HEK293T (cell line): ENCODE results near the gene TSC2.

Experiments
- ARNT ChIP-seq: fragments of 450-650 bp; IDR thresholded peaks from 2 replicates; pipeline ENCODE4 v1.6.1; 2017; ENCODE audit warnings: mild to moderate bottlenecking
- BHLHE40 ChIP-seq: fragments of 450-650 bp; IDR thresholded peaks from 2 replicates; pipeline ENCODE4 v1.6.1; 2016; ENCODE audit warnings: mild to moderate bottlenecking, moderate library complexity, borderline replicate concordance
- ELF4 ChIP-seq: fragments of 450-650 bp; IDR thresholded peaks from 2 replicates; pipeline ENCODE4 v1.6.1; 2017; ENCODE audit warnings: antibody characterized with exemption
- FOXK2 ChIP-seq: fragments of 450-650 bp; IDR thresholded peaks from 2 replicates; pipeline ENCODE4 v1.6.1; 2016; ENCODE audit warnings: mild to moderate bottlenecking
- FOXM1 ChIP-seq: fragments of 450-650 bp; IDR thresholded peaks from 2 replicates; pipeline ENCODE4 v1.6.1; 2017; ENCODE audit warnings: mild to moderate bottlenecking, borderline replicate concordance
- HDGF ChIP-seq: fragments of 450-650 bp; IDR thresholded peaks from 2 replicates; pipeline ENCODE4 v1.6.1; 2017; ENCODE audit warnings: antibody characterized with exemption, borderline replicate concordance
- LEF1 ChIP-seq: fragments of 450-650 bp; IDR thresholded peaks from 2 replicates; pipeline ENCODE4 v1.6.1; 2017; ENCODE audit warnings: mild to moderate bottlenecking, borderline replicate concordance
- SP1 ChIP-seq: fragments of 450-650 bp; IDR thresholded peaks from 2 replicates; pipeline ENCODE4 v1.6.1; 2017
- SUZ12 ChIP-seq: fragments of 450-650 bp; IDR thresholded peaks from 2 replicates; pipeline ENCODE4 v1.6.1; 2016; ENCODE audit warnings: mild to moderate bottlenecking
- TARDBP ChIP-seq: fragments of 450-650 bp; IDR thresholded peaks from 2 replicates; pipeline ENCODE4 v1.6.1; 2016
- TF ChIP-seq, protein P1 (sequence below): fragments of 450-650 bp; IDR thresholded peaks from 2 replicates; pipeline ENCODE4 v1.6.1; 2016

DNA sequence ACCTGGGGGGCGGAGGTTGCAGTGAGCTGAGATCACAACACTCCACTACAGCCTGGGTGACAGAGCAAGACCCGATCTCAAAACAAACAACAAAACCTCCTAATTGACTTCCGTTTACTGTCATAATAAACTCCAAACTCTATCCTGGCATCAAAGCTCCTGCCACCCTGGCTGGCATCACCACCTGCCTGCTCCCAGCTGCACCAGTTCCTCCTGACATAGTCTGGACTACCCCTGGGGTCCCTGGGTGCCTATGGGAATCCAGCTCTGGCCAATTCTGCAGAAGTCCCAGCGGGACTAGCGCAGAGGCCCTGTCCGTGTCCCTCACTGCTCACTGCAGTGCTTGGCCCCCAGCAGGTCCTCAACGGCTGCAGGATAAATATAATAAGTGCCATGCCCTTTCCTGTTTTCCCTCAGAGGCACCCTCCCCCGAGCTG lies 874 bp upstream of the TSC2 start:
- no peak for TF ChIP-seq BHLHE40
- TF ChIP-seq TARDBP, result no peak
- TF ChIP-seq SUZ12, result no peak
- no peak for TF ChIP-seq SP1
- TF ChIP-seq, protein P1, sequence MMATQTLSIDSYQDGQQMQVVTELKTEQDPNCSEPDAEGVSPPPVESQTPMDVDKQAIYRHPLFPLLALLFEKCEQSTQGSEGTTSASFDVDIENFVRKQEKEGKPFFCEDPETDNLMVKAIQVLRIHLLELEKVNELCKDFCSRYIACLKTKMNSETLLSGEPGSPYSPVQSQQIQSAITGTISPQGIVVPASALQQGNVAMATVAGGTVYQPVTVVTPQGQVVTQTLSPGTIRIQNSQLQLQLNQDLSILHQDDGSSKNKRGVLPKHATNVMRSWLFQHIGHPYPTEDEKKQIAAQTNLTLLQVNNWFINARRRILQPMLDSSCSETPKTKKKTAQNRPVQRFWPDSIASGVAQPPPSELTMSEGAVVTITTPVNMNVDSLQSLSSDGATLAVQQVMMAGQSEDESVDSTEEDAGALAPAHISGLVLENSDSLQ, result no peak
- TF ChIP-seq LEF1, result no peak
- TF ChIP-seq FOXM1, result no peak
- TF ChIP-seq FOXK2, result no peak
- TF ChIP-seq ELF4, result no peak
- no peak for TF ChIP-seq HDGF
- no peak for TF ChIP-seq ARNT
